Endometrial microvascular endothelial cells (primary cell): ENCODE results near the gene KAZN. TPM values are rescaled to one million over a fixed set of nuclear protein-coding genes. Genes with fewer than 3 reads are reported as not detected.

Experiments used
- in situ Hi-C: cut with HindIII; loops from 2 replicates; pipeline ENCODE4 v1.10.0; 2017; ENCODE audit warnings: low sequenced_read_pairs, low pct_unique_long_range_greater_than_20kb; ENCODE audit errors: inconsistent ontology term
- total RNA-seq: library from RNA; depleted of rRNA; stranded (reverse); fragments of >200 nt; gene quantifications from one replicate; pipeline ENCODE4 v1.2.3, GENCODE V29; 2015; ENCODE audit errors: inconsistent ontology term

Gene KAZN
- total RNA-seq, 1 donor from 2014 or later: 0.93 TPM

- in situ Hi-C loops: no loop called here
Measured at GRCh38 chr1:14607295-14607694, 8.8 kb downstream of the KAZN start.

GRCh38 chr1:14608308-14608707 is 9.8 kb downstream of the KAZN start:
- in situ Hi-C loops: no loop called here

GRCh38 chr1:14610761-14611160 is 12.3 kb downstream of the KAZN start:
- in situ Hi-C loops: no loop called here

- in situ Hi-C loops: no loop called here
Measured at GRCh38 chr1:14611792-14612191, 13.3 kb downstream of the KAZN start.

- in situ Hi-C loops: no loop called here
Measured at GRCh38 chr1:14612256-14612655, 13.8 kb downstream of the KAZN start.

- in situ Hi-C loops: no loop called here
Measured at GRCh38 chr1:14613926-14614325, 15.4 kb downstream of the KAZN start.

GRCh38 chr1:14614341-14614740 is 15.9 kb downstream of the KAZN start:
- in situ Hi-C loops: no loop called here

GRCh38 chr1:14615549-14616218 is 17.2 kb downstream of the KAZN start:
- in situ Hi-C loops: no loop called here

- in situ Hi-C loops: no loop called here
Measured at GRCh38 chr1:14616632-14617396, 18.3 kb downstream of the KAZN start.

- in situ Hi-C loops: no loop called here
Measured at GRCh38 chr1:14617791-14618190, 19.3 kb downstream of the KAZN start.

GRCh38 chr1:14620941-14621340 is 22.5 kb downstream of the KAZN start:
- in situ Hi-C loops: no loop called here

GRCh38 chr1:14623090-14623489 is 24.6 kb downstream of the KAZN start:
- in situ Hi-C loops: no loop called here

- in situ Hi-C loops: no loop called here
Measured at GRCh38 chr1:14624941-14625340, 26.5 kb downstream of the KAZN start.

- in situ Hi-C loops: no loop called here
Measured at GRCh38 chr1:14625572-14625971, 27.1 kb downstream of the KAZN start.

GRCh38 chr1:14625996-14626395 is 27.5 kb downstream of the KAZN start:
- in situ Hi-C loops: no loop called here

GRCh38 chr1:14626869-14627607 is 28.6 kb downstream of the KAZN start:
- in situ Hi-C loops: no loop called here

GRCh38 chr1:14627608-14628489 is 29.4 kb downstream of the KAZN start:
- in situ Hi-C loops: no loop called here

- in situ Hi-C loops: no loop called here
Measured at GRCh38 chr1:14629363-14630014, 31.0 kb downstream of the KAZN start.
